HepG2 (cell line): Measurements from ENCODE around the gene CAMTA1. TPM values are rescaled to one million over a fixed set of nuclear protein-coding genes. Genes with fewer than 3 reads are reported as not detected.
A peak's percentile ranks its signal among the peaks of the same experiment; 100 is the strongest.

Experiments used
- CC2D1A ChIP-seq: sonication (generic); formaldehyde crosslinking; IDR thresholded peaks from 2 replicates; pipeline ENCODE4 v1.8.1; 2023; ENCODE audit warnings: mild to moderate bottlenecking, missing genetic modification reagents
- IRX3 ChIP-seq: sonication (generic); formaldehyde crosslinking; IDR thresholded peaks from 2 replicates; pipeline ENCODE4 v1.8.1; 2023; ENCODE audit warnings: mild to moderate bottlenecking, low read depth, missing genetic modification reagents, borderline replicate concordance
- MYC ChIP-seq: sonication (generic); formaldehyde crosslinking; IDR thresholded peaks from 2 replicates; pipeline ENCODE4 v1.9.0; 2021; ENCODE audit warnings: missing genetic modification reagents, borderline replicate concordance
- NFE2 ChIP-seq: sonication (generic); formaldehyde crosslinking; IDR thresholded peaks from 2 replicates; pipeline ENCODE4 v1.4.0; 2020; ENCODE audit warnings: missing genetic modification reagents
- NFE2L2 ChIP-seq: fragments of 150-350 bp; IDR thresholded peaks from 2 replicates; pipeline ENCODE4 v1.6.1; 2014; ENCODE audit warnings: low read length
- POLR2AphosphoS2 ChIP-seq: IDR thresholded peaks from 2 replicates; pipeline ENCODE4 v1.6.1; 2011; ENCODE audit warnings: low read depth, low read length, improper control_type of control experiment
- PRPF4 ChIP-seq: fragments of 200-400 bp; formaldehyde crosslinking; IDR thresholded peaks from 2 replicates; pipeline ENCODE4 v1.6.1; 2016; ENCODE audit warnings: low read length, low read depth; ENCODE audit not compliant: poor library complexity, severe bottlenecking
- RAD21 ChIP-seq: fragments of 450-650 bp; formaldehyde crosslinking; IDR thresholded peaks from 2 replicates; pipeline ENCODE4 v1.5.0; 2020; ENCODE audit warnings: mild to moderate bottlenecking
- SSRP1 ChIP-seq: IDR thresholded peaks from 2 replicates; pipeline ENCODE4 v1.6.1; 2016; ENCODE audit warnings: control low read depth
- ZBTB20 ChIP-seq: sonication (generic); formaldehyde crosslinking; IDR thresholded peaks from 2 replicates; pipeline ENCODE4 v1.8.1; 2023; ENCODE audit warnings: missing genetic modification reagents, low read depth, mild to moderate bottlenecking, borderline replicate concordance
- ZFP36L2 ChIP-seq: sonication (generic); formaldehyde crosslinking; IDR thresholded peaks from 2 replicates; pipeline ENCODE4 v1.4.0; 2020; ENCODE audit warnings: missing genetic modification reagents
- ZNF264 ChIP-seq: sonication (generic); formaldehyde crosslinking; IDR thresholded peaks from 2 replicates; pipeline ENCODE4 v1.4.0; 2020; ENCODE audit warnings: missing genetic modification reagents
- ZNF282 ChIP-seq: fragments of 450-650 bp; IDR thresholded peaks from 2 replicates; pipeline ENCODE4 v1.6.1; 2018; ENCODE audit not compliant: partially characterized antibody
- ZNF547 ChIP-seq: sonication (generic); formaldehyde crosslinking; IDR thresholded peaks from 2 replicates; pipeline ENCODE4 v1.5.1; 2020; ENCODE audit warnings: mild to moderate bottlenecking, missing genetic modification reagents
- ZNF746 ChIP-seq: sonication (generic); formaldehyde crosslinking; IDR thresholded peaks from 2 replicates; pipeline ENCODE4 v1.8.0; 2022; ENCODE audit warnings: mild to moderate bottlenecking, missing genetic modification reagents
- ZNF781 ChIP-seq: sonication (generic); formaldehyde crosslinking; IDR thresholded peaks from 2 replicates; pipeline ENCODE4 v1.5.1; 2020; ENCODE audit warnings: borderline replicate concordance, mild to moderate bottlenecking, missing genetic modification reagents; ENCODE audit errors: not compliant biosample characterization
- ZNF841 ChIP-seq: sonication (generic); formaldehyde crosslinking; IDR thresholded peaks from 2 replicates; pipeline ENCODE4 v1.8.1; 2023; ENCODE audit warnings: missing genetic modification reagents, borderline replicate concordance
- ZSCAN22 ChIP-seq: sonication (generic); formaldehyde crosslinking; IDR thresholded peaks from 2 replicates; pipeline ENCODE4 v1.4.0; 2020; ENCODE audit warnings: mild to moderate bottlenecking, missing genetic modification reagents
- polyA plus RNA-seq, 8 experiments: library from polyadenylated mRNA; depleted of rRNA in 3 of 8; stranded (reverse) in 7 of 8; unstranded in 1 of 8; fragments of >200 nt; fragmentation: Illumina TruSeq in 4 of 8; extraction: Trizol in 4 of 8; gene quantifications; 2 replicates each; pipeline versions ENCODE4 v1.2.1 to v1.2.3, GENCODE V29; 2011 to 2016; ENCODE audit warnings: low read depth in 4 of 8, missing spikeins in 1 of 8, mixed read lengths in 1 of 8; ENCODE audit not compliant: insufficient read depth in 1 of 8
- total RNA-seq, 5 experiments: library from RNA; depleted of rRNA; stranded (reverse); fragments of >200 nt; fragmentation: Illumina TruSeq; extraction: Trizol; gene quantifications; 2 replicates each; pipeline ENCODE4 v1.2.3, GENCODE V29; 2016; ENCODE audit warnings: low read depth in 1 of 5
- TF ChIP-seq, protein P1 (sequence below): sonication (generic); formaldehyde crosslinking; IDR thresholded peaks from 2 replicates; pipeline ENCODE4 v1.4.0; 2020; ENCODE audit warnings: missing genetic modification reagents, mild to moderate bottlenecking, borderline replicate concordance
- TF ChIP-seq, protein P2 (sequence below): sonication (generic); formaldehyde crosslinking; IDR thresholded peaks from 2 replicates; pipeline ENCODE4 v1.4.0; 2020; ENCODE audit warnings: mild to moderate bottlenecking, low read depth, missing genetic modification reagents
- TF ChIP-seq, protein P3 (sequence below): sonication (generic); formaldehyde crosslinking; IDR thresholded peaks from 2 replicates; pipeline ENCODE4 v1.4.0; 2020; ENCODE audit warnings: missing genetic modification reagents
- TF ChIP-seq, protein P4 (sequence below): sonication (generic); formaldehyde crosslinking; IDR thresholded peaks from 2 replicates; pipeline ENCODE4 v1.4.0; 2020; ENCODE audit warnings: mild to moderate bottlenecking, missing genetic modification reagents
- TF ChIP-seq, protein P5 (sequence below): sonication (generic); formaldehyde crosslinking; IDR thresholded peaks from 2 replicates; pipeline ENCODE4 v1.8.0; 2022; ENCODE audit warnings: missing genetic modification reagents, mild to moderate bottlenecking, inconsistent platforms, borderline replicate concordance

CAMTA1 gene
- total and polyA plus RNA-seq, 2 of the 13 experiments (the other 11 are each of a cell fraction or from before 2014, with no cell fraction given) = 25.0 to 36.4 TPM

DNA sequence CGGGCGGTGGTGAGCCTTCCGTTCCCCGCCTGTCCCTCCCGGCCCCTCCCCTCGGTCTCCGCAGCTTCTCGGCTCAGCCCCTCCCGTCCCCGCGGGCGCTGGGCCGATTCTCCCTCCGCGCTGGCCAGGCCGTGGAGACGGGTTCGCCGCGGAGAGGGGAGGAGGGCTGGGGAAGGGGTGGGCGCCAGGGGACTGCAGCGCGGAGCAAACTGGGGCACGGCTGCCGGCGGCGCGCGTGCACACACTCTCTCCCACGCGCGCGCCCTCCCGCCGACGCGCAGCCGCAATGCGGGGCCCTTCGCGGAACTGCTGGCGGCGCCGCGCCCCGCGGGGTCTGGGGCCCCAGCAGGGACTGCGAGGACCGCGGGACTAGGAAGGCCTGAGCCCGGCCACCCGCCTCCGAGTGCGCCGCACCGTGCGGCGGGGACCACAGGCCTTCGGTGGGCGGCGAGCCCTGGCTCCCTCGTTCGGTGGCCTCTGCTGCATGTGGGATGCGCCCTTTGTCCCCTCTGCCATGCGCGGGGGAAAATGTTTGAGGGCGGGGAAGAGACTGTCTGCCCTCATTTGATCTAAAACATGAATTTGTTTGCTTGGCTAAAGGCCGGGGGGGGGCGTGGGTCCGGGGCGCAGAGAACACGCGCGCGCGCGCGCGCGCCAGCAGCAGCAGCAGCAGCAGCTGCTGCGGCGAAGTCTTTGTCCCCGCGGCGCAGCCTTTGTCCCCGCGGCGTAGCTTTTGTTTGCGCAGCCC is 895.1 kb downstream of the CAMTA1 start (continued):
- TF ChIP-seq ZNF547 (CRISPR knock-in tag) (no peak; the same call in 1 of the 2 replicates), ZNF264 (CRISPR knock-in tag) (no peak), SSRP1 (CRISPR knock-in tag) (no peak), ZNF781 (CRISPR knock-in tag) (no peak), RAD21 (CRISPR knock-in tag) (peak; percentile 16; the same call in 1 of the 2 replicates), ZFP36L2 (no peak), ZNF841 (CRISPR knock-in tag) (no peak; the same call in 1 of the 2 replicates), ZSCAN22 (CRISPR knock-in tag) (no peak), CC2D1A (no peak), NFE2L2 (no peak), ZNF282 (no peak), PRPF4 (no peak), ZNF746 (no peak), POLR2AphosphoS2 (no peak), ZBTB20 (CRISPR knock-in tag) (no peak), IRX3 (no peak), MYC (peak; percentile 54; the same call in 1 of the 2 replicates), NFE2 (CRISPR knock-in tag) (no peak)
- TF ChIP-seq, protein P1, sequence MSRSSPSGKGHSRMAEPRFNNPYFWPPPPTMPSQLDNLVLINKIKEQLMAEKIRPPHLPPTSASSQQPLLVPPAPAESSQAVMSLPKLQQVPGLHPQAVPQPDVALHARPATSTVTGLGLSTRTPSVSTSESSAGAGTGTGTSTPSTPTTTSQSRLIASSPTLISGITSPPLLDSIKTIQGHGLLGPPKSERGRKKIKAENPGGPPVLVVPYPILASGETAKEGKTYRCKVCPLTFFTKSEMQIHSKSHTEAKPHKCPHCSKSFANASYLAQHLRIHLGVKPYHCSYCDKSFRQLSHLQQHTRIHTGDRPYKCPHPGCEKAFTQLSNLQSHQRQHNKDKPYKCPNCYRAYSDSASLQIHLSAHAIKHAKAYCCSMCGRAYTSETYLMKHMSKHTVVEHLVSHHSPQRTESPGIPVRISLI (CRISPR knock-in tag) = no peak
- TF ChIP-seq, protein P2, sequence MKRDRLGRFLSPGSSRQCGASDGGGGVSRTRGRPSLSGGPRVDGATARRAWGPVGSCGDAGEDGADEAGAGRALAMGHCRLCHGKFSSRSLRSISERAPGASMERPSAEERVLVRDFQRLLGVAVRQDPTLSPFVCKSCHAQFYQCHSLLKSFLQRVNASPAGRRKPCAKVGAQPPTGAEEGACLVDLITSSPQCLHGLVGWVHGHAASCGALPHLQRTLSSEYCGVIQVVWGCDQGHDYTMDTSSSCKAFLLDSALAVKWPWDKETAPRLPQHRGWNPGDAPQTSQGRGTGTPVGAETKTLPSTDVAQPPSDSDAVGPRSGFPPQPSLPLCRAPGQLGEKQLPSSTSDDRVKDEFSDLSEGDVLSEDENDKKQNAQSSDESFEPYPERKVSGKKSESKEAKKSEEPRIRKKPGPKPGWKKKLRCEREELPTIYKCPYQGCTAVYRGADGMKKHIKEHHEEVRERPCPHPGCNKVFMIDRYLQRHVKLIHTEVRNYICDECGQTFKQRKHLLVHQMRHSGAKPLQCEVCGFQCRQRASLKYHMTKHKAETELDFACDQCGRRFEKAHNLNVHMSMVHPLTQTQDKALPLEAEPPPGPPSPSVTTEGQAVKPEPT (CRISPR knock-in tag) = peak; percentile 82; the same call in 1 of the 2 replicates
- TF ChIP-seq, protein P3, sequence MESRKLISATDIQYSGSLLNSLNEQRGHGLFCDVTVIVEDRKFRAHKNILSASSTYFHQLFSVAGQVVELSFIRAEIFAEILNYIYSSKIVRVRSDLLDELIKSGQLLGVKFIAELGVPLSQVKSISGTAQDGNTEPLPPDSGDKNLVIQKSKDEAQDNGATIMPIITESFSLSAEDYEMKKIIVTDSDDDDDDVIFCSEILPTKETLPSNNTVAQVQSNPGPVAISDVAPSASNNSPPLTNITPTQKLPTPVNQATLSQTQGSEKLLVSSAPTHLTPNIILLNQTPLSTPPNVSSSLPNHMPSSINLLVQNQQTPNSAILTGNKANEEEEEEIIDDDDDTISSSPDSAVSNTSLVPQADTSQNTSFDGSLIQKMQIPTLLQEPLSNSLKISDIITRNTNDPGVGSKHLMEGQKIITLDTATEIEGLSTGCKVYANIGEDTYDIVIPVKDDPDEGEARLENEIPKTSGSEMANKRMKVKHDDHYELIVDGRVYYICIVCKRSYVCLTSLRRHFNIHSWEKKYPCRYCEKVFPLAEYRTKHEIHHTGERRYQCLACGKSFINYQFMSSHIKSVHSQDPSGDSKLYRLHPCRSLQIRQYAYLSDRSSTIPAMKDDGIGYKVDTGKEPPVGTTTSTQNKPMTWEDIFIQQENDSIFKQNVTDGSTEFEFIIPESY = no peak
- TF ChIP-seq, protein P4, sequence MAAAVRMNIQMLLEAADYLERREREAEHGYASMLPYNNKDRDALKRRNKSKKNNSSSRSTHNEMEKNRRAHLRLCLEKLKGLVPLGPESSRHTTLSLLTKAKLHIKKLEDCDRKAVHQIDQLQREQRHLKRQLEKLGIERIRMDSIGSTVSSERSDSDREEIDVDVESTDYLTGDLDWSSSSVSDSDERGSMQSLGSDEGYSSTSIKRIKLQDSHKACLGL (CRISPR knock-in tag) = peak; percentile 60; the same call in 1 of the 2 replicates
- TF ChIP-seq, protein P5, sequence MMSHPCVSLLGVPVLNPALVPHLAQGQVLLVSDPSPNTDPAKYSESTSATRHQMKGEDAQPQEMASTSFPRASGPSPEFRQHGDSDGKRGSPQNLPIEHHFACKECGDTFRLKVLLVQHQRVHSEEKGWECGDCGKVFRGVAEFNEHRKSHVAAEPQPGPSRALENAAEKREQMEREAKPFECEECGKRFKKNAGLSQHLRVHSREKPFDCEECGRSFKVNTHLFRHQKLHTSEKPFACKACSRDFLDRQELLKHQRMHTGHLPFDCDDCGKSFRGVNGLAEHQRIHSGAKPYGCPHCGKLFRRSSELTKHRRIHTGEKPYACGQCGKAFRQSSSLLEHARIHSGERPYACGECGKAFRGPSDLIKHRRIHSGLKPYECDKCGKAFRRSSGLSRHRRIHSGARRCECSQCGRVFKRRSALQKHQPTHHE (CRISPR knock-in tag) = no peak
